Measurements from ENCODE around the gene CFAP299.

Gene CFAP299

DNA sequence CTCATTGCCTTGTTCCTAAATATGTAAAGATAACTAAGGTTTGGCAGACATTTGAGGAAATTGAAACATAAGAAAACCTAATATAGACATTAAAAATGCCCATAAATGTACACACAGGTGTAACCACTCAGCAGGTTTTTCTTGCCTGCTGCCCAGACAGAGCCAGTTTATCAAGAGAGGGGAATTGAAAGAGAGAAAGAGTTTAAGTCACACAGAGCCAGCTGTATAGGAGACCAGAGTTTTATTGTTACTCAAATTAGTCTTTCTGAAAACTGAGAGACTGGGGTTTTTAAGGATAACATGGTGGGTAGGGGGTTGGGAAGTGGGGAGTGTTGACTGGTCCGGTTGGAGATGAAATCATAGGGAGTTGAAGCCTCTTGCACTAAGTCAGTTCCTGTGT lies 119.0 kb downstream of the CFAP299 start:
- POLR2A ChIA-PET = no interaction called here
- Histone ChIP-seq H3K36me3 (ENCODE audit: control insufficient read depth in 4 of 4, insufficient read depth in 4 of 4, low read length in 3 of 4) (no peaks in the 10 kb centered on the region), H3K27me3 (replicated peaks in 2 of 5; ENCODE audit: control insufficient read depth in 4 of 5, insufficient read depth in 5 of 5, low read length in 4 of 5) (peaks cover 0 to 3% (median 0%) of the 10 kb centered on the region in 5 experiments), H3K27ac (ENCODE audit: insufficient read depth in 1 of 2, low read depth in 1 of 2, low read length in 2 of 2, poor library complexity in 1 of 2, severe bottlenecking in 2 of 2) (no peak overlapping the region), H3K4me3 (ENCODE audit: control insufficient read depth in 1 of 7, extremely low read depth in 1 of 7, insufficient read depth in 4 of 7, low read depth in 2 of 7, low read length in 6 of 7) (no peak overlapping the region), H3K9me3 (ENCODE audit: control extremely low read depth in 1 of 5, control insufficient read depth in 4 of 5, insufficient read depth in 2 of 5, low read depth in 1 of 5, low read length in 4 of 5) (peaks cover 0 to 1% (median 0%) of the 10 kb centered on the region in 5 experiments), H3K4me1 (ENCODE audit: control extremely low read depth in 1 of 4, control insufficient read depth in 4 of 4, insufficient read depth in 4 of 4, low read length in 3 of 4) (no peaks in the 10 kb centered on the region)
- WGBS (ENCODE audit: insufficient coverage) = 91% methylated on average over 1 of the region's 1 CpG
- no peak for DNase-seq
- CTCF ChIA-PET = no interaction called here

- H3K27me3 ChIP-seq (replicated peaks in 2 of 5; ENCODE audit: control insufficient read depth in 4 of 5, insufficient read depth in 5 of 5, low read length in 4 of 5) = peaks cover 0 to 3% (median 0%) of the 10 kb centered on the region in 5 experiments
- H3K36me3 ChIP-seq (ENCODE audit: control insufficient read depth in 4 of 4, insufficient read depth in 4 of 4, low read length in 3 of 4) = no peaks in the 10 kb centered on the region
- ChIA-PET POLR2A (no interaction called here), CTCF (interaction anchor here (0.8 kb wide), 1 partner anchor 98 kb away, joined by 3 read pairs; no protein-coding TSS in a partner anchor)
- H3K4me1 ChIP-seq (ENCODE audit: control extremely low read depth in 1 of 4, control insufficient read depth in 4 of 4, insufficient read depth in 4 of 4, low read length in 3 of 4) = peaks cover 0 to 9% (median 0%) of the 10 kb centered on the region in 4 experiments
- DNase-seq = no peak
- no peak overlapping the region for H3K27ac ChIP-seq (ENCODE audit: insufficient read depth in 1 of 2, low read depth in 1 of 2, low read length in 2 of 2, poor library complexity in 1 of 2, severe bottlenecking in 2 of 2)
- no CpG with 5 or more reads among the region's 1 CpG for WGBS (ENCODE audit: insufficient coverage)
- H3K4me3 ChIP-seq (ENCODE audit: control insufficient read depth in 1 of 7, extremely low read depth in 1 of 7, insufficient read depth in 4 of 7, low read depth in 2 of 7, low read length in 6 of 7) = no peak overlapping the region
- no peaks in the 10 kb centered on the region for H3K9me3 ChIP-seq (ENCODE audit: control extremely low read depth in 1 of 5, control insufficient read depth in 4 of 5, insufficient read depth in 2 of 5, low read depth in 1 of 5, low read length in 4 of 5)
Observed at GRCh38 chr4:80459918-80460473, 124.5 kb downstream of the CFAP299 start.

DNA sequence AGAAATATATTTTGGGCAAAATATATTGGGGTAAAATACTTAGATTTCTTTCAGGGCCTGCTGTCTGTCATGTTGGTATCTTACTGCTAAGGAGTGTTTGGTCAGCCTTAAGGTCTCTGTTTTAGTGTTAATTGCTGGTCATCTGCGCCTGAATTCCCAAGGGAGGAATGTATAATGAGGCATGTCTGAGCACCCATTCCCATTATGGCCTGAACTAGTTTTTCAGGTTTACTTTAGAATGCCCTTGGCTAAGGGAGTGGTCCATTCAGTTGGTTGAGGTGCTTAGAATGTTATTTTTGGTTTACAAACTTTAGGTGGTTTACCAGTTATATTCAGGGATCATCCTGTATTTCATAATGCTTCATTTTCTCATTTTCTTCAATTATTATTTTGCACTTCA lies 125.9 kb downstream of the CFAP299 start:
- DNase-seq = no peak
- POLR2A ChIA-PET = no interaction called here
- CTCF ChIA-PET = no interaction called here
- Histone ChIP-seq H3K9me3 (ENCODE audit: control extremely low read depth in 1 of 5, control insufficient read depth in 4 of 5, insufficient read depth in 2 of 5, low read depth in 1 of 5, low read length in 4 of 5) (no peaks in the 10 kb centered on the region), H3K27ac (ENCODE audit: insufficient read depth in 1 of 2, low read depth in 1 of 2, low read length in 2 of 2, poor library complexity in 1 of 2, severe bottlenecking in 2 of 2) (no peak overlapping the region), H3K4me3 (ENCODE audit: control insufficient read depth in 1 of 7, extremely low read depth in 1 of 7, insufficient read depth in 4 of 7, low read depth in 2 of 7, low read length in 6 of 7) (no peak overlapping the region), H3K27me3 (replicated peaks in 2 of 5; ENCODE audit: control insufficient read depth in 4 of 5, insufficient read depth in 5 of 5, low read length in 4 of 5) (peaks cover 0 to 3% (median 0%) of the 10 kb centered on the region in 5 experiments), H3K36me3 (ENCODE audit: control insufficient read depth in 4 of 4, insufficient read depth in 4 of 4, low read length in 3 of 4) (no peaks in the 10 kb centered on the region), H3K4me1 (ENCODE audit: control extremely low read depth in 1 of 4, control insufficient read depth in 4 of 4, insufficient read depth in 4 of 4, low read length in 3 of 4) (peaks cover 0 to 9% (median 0%) of the 10 kb centered on the region in 4 experiments)
- 100% methylated on average over 1 of the region's 1 CpG for WGBS (ENCODE audit: insufficient coverage)

DNA sequence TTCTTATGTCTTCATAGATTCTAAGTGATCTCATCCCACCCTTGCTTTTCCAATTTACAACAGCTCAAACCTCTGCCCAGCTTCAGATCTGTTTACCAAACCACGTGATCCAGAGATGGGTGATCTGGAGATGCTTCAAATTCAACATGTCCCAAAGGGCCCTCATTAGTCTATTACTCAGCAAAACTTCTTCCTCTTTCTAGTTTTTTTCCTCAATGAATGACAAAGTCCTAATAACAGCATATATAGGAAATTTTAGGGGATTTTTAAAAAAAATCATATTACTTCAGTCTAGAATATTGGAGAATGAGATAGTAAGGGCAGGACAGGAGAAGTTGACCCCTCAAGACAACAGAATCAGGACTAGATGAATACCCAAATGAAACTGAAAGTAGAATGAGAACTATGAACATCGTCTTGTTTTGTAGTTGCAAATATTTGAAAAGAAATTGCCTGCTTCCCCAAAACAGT lies 127.1 kb downstream of the CFAP299 start:
- peak overlapping the region in 6 of 7 experiments; percentile 15 to 70 (median 50) for H3K4me3 ChIP-seq (ENCODE audit: control insufficient read depth in 1 of 7, extremely low read depth in 1 of 7, insufficient read depth in 4 of 7, low read depth in 2 of 7, low read length in 6 of 7)
- ChIA-PET CTCF (no interaction called here), POLR2A (no interaction called here)
- peak; percentile 22 to 76 (median 68) for DNase-seq
- peaks cover 0 to 9% (median 0%) of the 10 kb centered on the region in 4 experiments for H3K4me1 ChIP-seq (ENCODE audit: control extremely low read depth in 1 of 4, control insufficient read depth in 4 of 4, insufficient read depth in 4 of 4, low read length in 3 of 4)
- no peaks in the 10 kb centered on the region for H3K36me3 ChIP-seq (ENCODE audit: control insufficient read depth in 4 of 4, insufficient read depth in 4 of 4, low read length in 3 of 4)
- WGBS (ENCODE audit: insufficient coverage) = 0% methylated on average over 2 of the region's 2 CpGs
- no peaks in the 10 kb centered on the region for H3K9me3 ChIP-seq (ENCODE audit: control extremely low read depth in 1 of 5, control insufficient read depth in 4 of 5, insufficient read depth in 2 of 5, low read depth in 1 of 5, low read length in 4 of 5)
- H3K27me3 ChIP-seq (replicated peaks in 2 of 5; ENCODE audit: control insufficient read depth in 4 of 5, insufficient read depth in 5 of 5, low read length in 4 of 5) = peaks cover 0 to 9% (median 2%) of the 10 kb centered on the region in 5 experiments
- H3K27ac ChIP-seq (ENCODE audit: insufficient read depth in 1 of 2, low read depth in 1 of 2, low read length in 2 of 2, poor library complexity in 1 of 2, severe bottlenecking in 2 of 2) = peak overlapping the region in 1 of 2 experiments; percentile 72

GRCh38 chr4:80463509-80463908 lies 128.0 kb downstream of the CFAP299 start:
- Histone ChIP-seq H3K27me3 (replicated peaks in 2 of 5; ENCODE audit: control insufficient read depth in 4 of 5, insufficient read depth in 5 of 5, low read length in 4 of 5) (peaks cover 0 to 9% (median 2%) of the 10 kb centered on the region in 5 experiments), H3K4me3 (ENCODE audit: control insufficient read depth in 1 of 7, extremely low read depth in 1 of 7, insufficient read depth in 4 of 7, low read depth in 2 of 7, low read length in 6 of 7) (no peak overlapping the region), H3K36me3 (ENCODE audit: control insufficient read depth in 4 of 4, insufficient read depth in 4 of 4, low read length in 3 of 4) (no peaks in the 10 kb centered on the region), H3K27ac (ENCODE audit: insufficient read depth in 1 of 2, low read depth in 1 of 2, low read length in 2 of 2, poor library complexity in 1 of 2, severe bottlenecking in 2 of 2) (no peak overlapping the region), H3K4me1 (ENCODE audit: control extremely low read depth in 1 of 4, control insufficient read depth in 4 of 4, insufficient read depth in 4 of 4, low read length in 3 of 4) (peaks cover 0 to 9% (median 0%) of the 10 kb centered on the region in 4 experiments), H3K9me3 (ENCODE audit: control extremely low read depth in 1 of 5, control insufficient read depth in 4 of 5, insufficient read depth in 2 of 5, low read depth in 1 of 5, low read length in 4 of 5) (no peaks in the 10 kb centered on the region)
- CTCF ChIA-PET = no interaction called here
- POLR2A ChIA-PET = no interaction called here
- no peak for DNase-seq
- 88% methylated on average over 3 of the region's 4 CpGs for WGBS (ENCODE audit: insufficient coverage)

DNA sequence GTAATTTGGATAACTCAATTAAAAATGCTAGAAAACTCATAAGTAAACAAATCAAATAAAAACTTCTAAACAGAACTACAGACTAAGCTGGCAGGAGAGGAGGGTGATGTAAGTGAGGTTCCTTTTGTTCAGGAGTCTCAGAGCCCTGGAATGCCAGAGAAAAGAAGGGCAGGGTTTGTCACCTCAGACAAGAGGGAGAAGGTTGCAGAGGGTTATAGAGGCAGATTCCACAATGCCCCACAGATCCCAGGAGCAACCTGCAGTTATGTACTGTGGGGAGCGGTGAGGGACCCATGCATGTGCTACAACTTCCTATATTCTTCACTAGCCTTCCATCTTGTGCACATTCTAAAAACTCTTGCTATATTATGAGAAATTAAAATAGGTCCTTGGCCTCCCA lies 129.7 kb downstream of the CFAP299 start:
- no peak for DNase-seq
- ChIA-PET CTCF (no interaction called here), POLR2A (interaction anchor here (0.6 kb wide), 1 partner anchor 39 kb away, joined by 3 read pairs; no protein-coding TSS in a partner anchor)
- Histone ChIP-seq H3K4me3 (ENCODE audit: control insufficient read depth in 1 of 7, extremely low read depth in 1 of 7, insufficient read depth in 4 of 7, low read depth in 2 of 7, low read length in 6 of 7) (no peak overlapping the region), H3K4me1 (ENCODE audit: control extremely low read depth in 1 of 4, control insufficient read depth in 4 of 4, insufficient read depth in 4 of 4, low read length in 3 of 4) (peaks cover 0 to 9% (median 0%) of the 10 kb centered on the region in 4 experiments), H3K27me3 (replicated peaks in 2 of 5; ENCODE audit: control insufficient read depth in 4 of 5, insufficient read depth in 5 of 5, low read length in 4 of 5) (peaks cover 0 to 6% (median 3%) of the 10 kb centered on the region in 5 experiments), H3K36me3 (ENCODE audit: control insufficient read depth in 4 of 4, insufficient read depth in 4 of 4, low read length in 3 of 4) (no peaks in the 10 kb centered on the region), H3K9me3 (ENCODE audit: control extremely low read depth in 1 of 5, control insufficient read depth in 4 of 5, insufficient read depth in 2 of 5, low read depth in 1 of 5, low read length in 4 of 5) (no peaks in the 10 kb centered on the region), H3K27ac (ENCODE audit: insufficient read depth in 1 of 2, low read depth in 1 of 2, low read length in 2 of 2, poor library complexity in 1 of 2, severe bottlenecking in 2 of 2) (no peak overlapping the region)
- WGBS (ENCODE audit: insufficient coverage) = no CpG with 5 or more reads among the region's 1 CpG

DNA sequence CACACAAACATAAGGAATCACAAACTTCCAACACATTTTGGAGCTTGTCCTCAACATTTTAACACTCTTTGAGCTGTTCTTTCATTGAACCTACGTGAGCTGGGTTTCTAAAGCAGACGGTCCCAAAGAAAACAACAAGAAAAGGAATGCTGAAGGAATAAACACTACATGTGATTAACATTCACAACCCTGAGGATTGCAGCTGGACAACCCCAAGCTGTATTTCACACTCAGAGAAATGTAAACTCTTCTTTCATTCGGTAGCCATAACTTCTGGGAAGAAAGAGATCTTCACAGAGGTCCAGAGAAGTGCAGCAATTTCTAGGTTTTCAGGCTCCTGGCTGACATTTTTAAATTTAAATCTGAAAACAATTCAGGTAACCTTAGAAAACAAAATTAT lies 130.2 kb downstream of the CFAP299 start:
- CTCF ChIA-PET = no interaction called here
- POLR2A ChIA-PET = interaction anchor here (0.6 kb wide), 1 partner anchor 39 kb away, joined by 3 read pairs; no protein-coding TSS in a partner anchor

More for the DNA sequence above, 130.2 kb downstream of the CFAP299 start:
- no peaks in the 10 kb centered on the region for H3K9me3 ChIP-seq (ENCODE audit: control extremely low read depth in 1 of 5, control insufficient read depth in 4 of 5, insufficient read depth in 2 of 5, low read depth in 1 of 5, low read length in 4 of 5)
- H3K4me1 ChIP-seq (ENCODE audit: control extremely low read depth in 1 of 4, control insufficient read depth in 4 of 4, insufficient read depth in 4 of 4, low read length in 3 of 4) = peaks cover 0 to 9% (median 0%) of the 10 kb centered on the region in 4 experiments
- H3K36me3 ChIP-seq (ENCODE audit: control insufficient read depth in 4 of 4, insufficient read depth in 4 of 4, low read length in 3 of 4) = no peaks in the 10 kb centered on the region
- H3K27me3 ChIP-seq (replicated peaks in 2 of 5; ENCODE audit: control insufficient read depth in 4 of 5, insufficient read depth in 5 of 5, low read length in 4 of 5) = peaks cover 0 to 6% (median 3%) of the 10 kb centered on the region in 5 experiments
- WGBS (ENCODE audit: insufficient coverage) = 100% methylated on average over 3 of the region's 3 CpGs
- no peak overlapping the region for H3K27ac ChIP-seq (ENCODE audit: insufficient read depth in 1 of 2, low read depth in 1 of 2, low read length in 2 of 2, poor library complexity in 1 of 2, severe bottlenecking in 2 of 2)
- DNase-seq = no peak
- H3K4me3 ChIP-seq (ENCODE audit: control insufficient read depth in 1 of 7, extremely low read depth in 1 of 7, insufficient read depth in 4 of 7, low read depth in 2 of 7, low read length in 6 of 7) = no peak overlapping the region
